ENCODE results near the gene AMPD3.

The AMPD3 gene

GRCh38 chr11:10462746-10463300, 7.8 kb downstream of the AMPD3 start:
- DNase-seq (ENCODE audit: low spot score) (no peak), ATAC-seq (ENCODE audit: low read depth) (no peak)
- H3K27ac ChIP-seq (ENCODE audit: poor library complexity, severe bottlenecking) = no peak overlapping the region
- peaks cover 51% of the 10 kb centered on the region for H3K36me3 ChIP-seq (ENCODE audit: low read depth)
- no peaks in the 10 kb centered on the region for H3K27me3 ChIP-seq (ENCODE audit: insufficient read depth, poor library complexity, severe bottlenecking)
- no peak for TF ChIP-seq CTCF (IDR thresholded peaks at IDR 0.05; ENCODE audit: poor library complexity, severe bottlenecking)
- no peaks in the 10 kb centered on the region for H3K9me3 ChIP-seq (ENCODE audit: severe bottlenecking)
- H3K4me3 ChIP-seq (ENCODE audit: severe bottlenecking) = no peak overlapping the region
- no peaks in the 10 kb centered on the region for H3K4me1 ChIP-seq (ENCODE audit: insufficient read depth, poor library complexity, severe bottlenecking)

GRCh38 chr11:10473371-10473770, 18.3 kb downstream of the AMPD3 start:
- DNase-seq (ENCODE audit: low spot score) (no peak), ATAC-seq (ENCODE audit: low read depth) (no peak)
- no peaks in the 10 kb centered on the region for H3K4me1 ChIP-seq (ENCODE audit: insufficient read depth, poor library complexity, severe bottlenecking)
- no peak overlapping the region for H3K4me3 ChIP-seq (ENCODE audit: severe bottlenecking)
- no peak for TF ChIP-seq CTCF (IDR thresholded peaks at IDR 0.05; ENCODE audit: poor library complexity, severe bottlenecking)
- peaks cover 7% of the 10 kb centered on the region; the same call in 1 of the 2 replicates for H3K36me3 ChIP-seq (ENCODE audit: low read depth)
- H3K27ac ChIP-seq (ENCODE audit: poor library complexity, severe bottlenecking) = no peak overlapping the region
- H3K9me3 ChIP-seq (ENCODE audit: severe bottlenecking) = no peaks in the 10 kb centered on the region
- H3K27me3 ChIP-seq (ENCODE audit: insufficient read depth, poor library complexity, severe bottlenecking) = no peaks in the 10 kb centered on the region

- Histone ChIP-seq H3K4me1 (ENCODE audit: insufficient read depth, poor library complexity, severe bottlenecking) (no peaks in the 10 kb centered on the region), H3K27ac (ENCODE audit: poor library complexity, severe bottlenecking) (no peak overlapping the region), H3K27me3 (ENCODE audit: insufficient read depth, poor library complexity, severe bottlenecking) (no peaks in the 10 kb centered on the region), H3K9me3 (ENCODE audit: severe bottlenecking) (no peaks in the 10 kb centered on the region), H3K4me3 (ENCODE audit: severe bottlenecking) (no peak overlapping the region), H3K36me3 (ENCODE audit: low read depth) (peaks cover 14% of the 10 kb centered on the region; the same call in 1 of the 2 replicates)
- no peak for TF ChIP-seq CTCF (IDR thresholded peaks at IDR 0.05; ENCODE audit: poor library complexity, severe bottlenecking)
- ATAC-seq (ENCODE audit: low read depth) (no peak), DNase-seq (ENCODE audit: low spot score) (no peak)
Measured at GRCh38 chr11:10474551-10474950, 19.5 kb downstream of the AMPD3 start.

- Histone ChIP-seq H3K27me3 (ENCODE audit: insufficient read depth, poor library complexity, severe bottlenecking) (no peaks in the 10 kb centered on the region), H3K36me3 (ENCODE audit: low read depth) (peaks cover 23% of the 10 kb centered on the region), H3K27ac (ENCODE audit: poor library complexity, severe bottlenecking) (no peak overlapping the region), H3K4me3 (ENCODE audit: severe bottlenecking) (no peak overlapping the region), H3K4me1 (ENCODE audit: insufficient read depth, poor library complexity, severe bottlenecking) (no peaks in the 10 kb centered on the region), H3K9me3 (ENCODE audit: severe bottlenecking) (no peaks in the 10 kb centered on the region)
- DNase-seq (ENCODE audit: low spot score) = no peak
- TF ChIP-seq CTCF (IDR thresholded peaks at IDR 0.05; ENCODE audit: poor library complexity, severe bottlenecking) = no peak
- ATAC-seq (ENCODE audit: low read depth) = no peak
Measured at GRCh38 chr11:10476342-10476741, 21.3 kb downstream of the AMPD3 start.

GRCh38 chr11:10476927-10477689, 22.0 kb downstream of the AMPD3 start:
- no peak overlapping the region for H3K4me3 ChIP-seq (ENCODE audit: severe bottlenecking)
- no peak for DNase-seq (ENCODE audit: low spot score)
- no peaks in the 10 kb centered on the region for H3K4me1 ChIP-seq (ENCODE audit: insufficient read depth, poor library complexity, severe bottlenecking)
- H3K27me3 ChIP-seq (ENCODE audit: insufficient read depth, poor library complexity, severe bottlenecking) = no peaks in the 10 kb centered on the region
- ATAC-seq (ENCODE audit: low read depth) = no peak
- peaks cover 30% of the 10 kb centered on the region for H3K36me3 ChIP-seq (ENCODE audit: low read depth)
- H3K9me3 ChIP-seq (ENCODE audit: severe bottlenecking) = no peaks in the 10 kb centered on the region
- no peak for TF ChIP-seq CTCF (IDR thresholded peaks at IDR 0.05; ENCODE audit: poor library complexity, severe bottlenecking)
- no peak overlapping the region for H3K27ac ChIP-seq (ENCODE audit: poor library complexity, severe bottlenecking)

All from RWPE2 (cell line).